ENCODE measurements around the gene PIGO. TPM values are rescaled to one million over a fixed set of nuclear protein-coding genes. Genes with fewer than 3 reads are reported as not detected.

PIGO gene
- total and polyA plus RNA-seq, 9 of the 15 experiments (the other 6 are each of a cell fraction or from before 2014, with no cell fraction given) = 5.4 to 13.7 (median 9.7) TPM

DNA sequence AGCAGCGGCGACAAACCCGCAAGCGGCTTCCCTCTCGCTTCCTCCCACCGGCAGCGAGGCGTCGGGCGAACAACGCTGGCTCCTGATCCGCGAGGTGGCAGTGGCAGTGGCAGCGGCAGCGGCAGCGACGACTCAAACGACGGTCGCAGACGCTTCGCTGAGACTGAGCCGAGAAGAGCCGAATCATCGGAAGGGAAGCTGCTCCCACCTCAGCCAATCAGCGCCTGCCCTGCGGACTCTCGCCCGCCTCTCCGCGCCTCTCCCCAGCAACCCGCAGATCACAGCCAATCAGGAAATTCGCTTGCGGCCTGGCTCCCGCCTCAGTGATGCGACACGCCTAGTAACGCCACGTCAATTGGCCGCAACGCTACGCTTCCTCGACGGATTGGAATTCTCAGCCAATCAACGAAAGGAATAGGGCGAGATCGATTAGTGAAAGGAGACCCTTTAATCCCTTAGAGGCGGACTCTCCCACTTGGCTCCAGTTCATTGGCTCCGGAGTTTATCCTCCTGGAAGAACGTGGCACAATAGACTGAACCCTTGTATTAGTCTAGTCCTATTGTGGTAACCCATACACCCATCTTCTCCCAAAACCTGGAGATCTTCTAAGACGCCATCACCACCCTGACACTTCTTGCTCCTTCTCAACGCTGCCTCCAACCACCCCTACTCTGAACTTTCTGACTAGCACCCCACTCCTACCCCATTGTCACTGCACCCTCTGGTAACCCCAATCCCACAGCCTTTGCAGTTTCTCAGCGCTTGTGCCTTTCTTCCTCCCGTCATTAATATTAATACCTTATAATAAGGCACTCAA, 23.7 kb downstream of the PIGO start, which contains the start of gene VCP (continued):
- TF ChIP-seq, protein P1, sequence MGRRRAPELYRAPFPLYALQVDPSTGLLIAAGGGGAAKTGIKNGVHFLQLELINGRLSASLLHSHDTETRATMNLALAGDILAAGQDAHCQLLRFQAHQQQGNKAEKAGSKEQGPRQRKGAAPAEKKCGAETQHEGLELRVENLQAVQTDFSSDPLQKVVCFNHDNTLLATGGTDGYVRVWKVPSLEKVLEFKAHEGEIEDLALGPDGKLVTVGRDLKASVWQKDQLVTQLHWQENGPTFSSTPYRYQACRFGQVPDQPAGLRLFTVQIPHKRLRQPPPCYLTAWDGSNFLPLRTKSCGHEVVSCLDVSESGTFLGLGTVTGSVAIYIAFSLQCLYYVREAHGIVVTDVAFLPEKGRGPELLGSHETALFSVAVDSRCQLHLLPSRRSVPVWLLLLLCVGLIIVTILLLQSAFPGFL (CRISPR knock-in tag; IDR thresholded peaks at IDR 0.05) = no peak
- TF ChIP-seq KDM2B (CRISPR knock-in tag; IDR thresholded peaks at IDR 0.05) (no peak), PCBP1 (IDR thresholded peaks at IDR 0.05; ENCODE audit: low read depth, low read length, poor library complexity, severe bottlenecking) (no peak), ZNF518B (CRISPR knock-in tag; IDR thresholded peaks at IDR 0.05) (no peak), ZFP36 (IDR thresholded peaks at IDR 0.05; ENCODE audit: low read depth, low read length, partially characterized antibody) (no peak), PHB (CRISPR knock-in tag; IDR thresholded peaks at IDR 0.05) (no peak), NUFIP1 (IDR thresholded peaks at IDR 0.05; ENCODE audit: partially characterized antibody) (no peak), PKNOX1 (IDR thresholded peaks at IDR 0.05) (peak; percentile 97), BRF1 (IDR thresholded peaks at IDR 0.05; ENCODE audit: borderline replicate concordance, extremely low read depth, insufficient read length) (no peak), ZNF24 (IDR thresholded peaks at IDR 0.05) (no peak), PML (IDR thresholded peaks at IDR 0.05; ENCODE audit: low read length) (peak; percentile 49; the same call in 1 of the 2 replicates), RBM22 (IDR thresholded peaks at IDR 0.05; ENCODE audit: low read depth, low read length, poor library complexity, severe bottlenecking) (no peak), ZBTB8A (IDR thresholded peaks at IDR 0.05; ENCODE audit: partially characterized antibody) (no peak), ZNF324 (CRISPR knock-in tag; IDR thresholded peaks at IDR 0.05) (no peak)
- TF ChIP-seq, protein P2, sequence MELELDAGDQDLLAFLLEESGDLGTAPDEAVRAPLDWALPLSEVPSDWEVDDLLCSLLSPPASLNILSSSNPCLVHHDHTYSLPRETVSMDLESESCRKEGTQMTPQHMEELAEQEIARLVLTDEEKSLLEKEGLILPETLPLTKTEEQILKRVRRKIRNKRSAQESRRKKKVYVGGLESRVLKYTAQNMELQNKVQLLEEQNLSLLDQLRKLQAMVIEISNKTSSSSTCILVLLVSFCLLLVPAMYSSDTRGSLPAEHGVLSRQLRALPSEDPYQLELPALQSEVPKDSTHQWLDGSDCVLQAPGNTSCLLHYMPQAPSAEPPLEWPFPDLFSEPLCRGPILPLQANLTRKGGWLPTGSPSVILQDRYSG (tag; conservative IDR thresholded peaks at IDR 0.05; ENCODE audit: low read depth) = no peak
- TF ChIP-seq, protein P3, sequence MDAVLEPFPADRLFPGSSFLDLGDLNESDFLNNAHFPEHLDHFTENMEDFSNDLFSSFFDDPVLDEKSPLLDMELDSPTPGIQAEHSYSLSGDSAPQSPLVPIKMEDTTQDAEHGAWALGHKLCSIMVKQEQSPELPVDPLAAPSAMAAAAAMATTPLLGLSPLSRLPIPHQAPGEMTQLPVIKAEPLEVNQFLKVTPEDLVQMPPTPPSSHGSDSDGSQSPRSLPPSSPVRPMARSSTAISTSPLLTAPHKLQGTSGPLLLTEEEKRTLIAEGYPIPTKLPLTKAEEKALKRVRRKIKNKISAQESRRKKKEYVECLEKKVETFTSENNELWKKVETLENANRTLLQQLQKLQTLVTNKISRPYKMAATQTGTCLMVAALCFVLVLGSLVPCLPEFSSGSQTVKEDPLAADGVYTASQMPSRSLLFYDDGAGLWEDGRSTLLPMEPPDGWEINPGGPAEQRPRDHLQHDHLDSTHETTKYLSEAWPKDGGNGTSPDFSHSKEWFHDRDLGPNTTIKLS (IDR thresholded peaks at IDR 0.05; ENCODE audit: borderline replicate concordance, low read depth) = peak; percentile 64; the same call in 1 of the 2 replicates

All from K562 (cell line).